ENCODE data around the gene ARPC3.
"Not testable (repeated sequence)": the region's sequence is repeated elsewhere in the genome, so short reads cannot be mapped to it uniquely, and the experiment has no call there.

Gene ARPC3

GRCh38 chr12:110417113-110417512 is 33.0 kb downstream of the ARPC3 start:
- DNase-seq (ENCODE audit: low spot score) = not testable (repeated sequence)

GRCh38 chr12:110410086-110410485 is 40.1 kb downstream of the ARPC3 start:
- DNase-seq (ENCODE audit: low spot score) = not testable (repeated sequence)

GRCh38 chr12:110405126-110405662 is 44.9 kb downstream of the ARPC3 start:
- not testable (repeated sequence) for DNase-seq (ENCODE audit: low spot score)

- peak; percentile 74 for DNase-seq (ENCODE audit: low spot score)
These were observed 46.0 kb downstream of the ARPC3 start for GRCh38 chr12:110403976-110404682.

- peak; percentile 91 for DNase-seq (ENCODE audit: low spot score)
These were observed 46.8 kb downstream of the ARPC3 start, which contains the start of gene ANAPC7 for GRCh38 chr12:110403146-110403975. Gene ANAPC7, minus strand, starts transcription at chr12:110403708. Its CDS starts 81 bp downstream, at chr12:110403627.

Data from putamen (tissue), 1 donor.